GM18858 (cell line): ENCODE results near the gene DPP9.
"Not testable (repeated sequence)": the region's sequence is repeated elsewhere in the genome, so short reads cannot be mapped to it uniquely, and the experiment has no call there.

ENCODE experiments used
- ATAC-seq: cut with Tn5 transposase; IDR thresholded peaks from one replicate; pipeline ENCODE4 v1.9.1; 2021; ENCODE audit not compliant: unreplicated experiment

DPP9 gene

DNA sequence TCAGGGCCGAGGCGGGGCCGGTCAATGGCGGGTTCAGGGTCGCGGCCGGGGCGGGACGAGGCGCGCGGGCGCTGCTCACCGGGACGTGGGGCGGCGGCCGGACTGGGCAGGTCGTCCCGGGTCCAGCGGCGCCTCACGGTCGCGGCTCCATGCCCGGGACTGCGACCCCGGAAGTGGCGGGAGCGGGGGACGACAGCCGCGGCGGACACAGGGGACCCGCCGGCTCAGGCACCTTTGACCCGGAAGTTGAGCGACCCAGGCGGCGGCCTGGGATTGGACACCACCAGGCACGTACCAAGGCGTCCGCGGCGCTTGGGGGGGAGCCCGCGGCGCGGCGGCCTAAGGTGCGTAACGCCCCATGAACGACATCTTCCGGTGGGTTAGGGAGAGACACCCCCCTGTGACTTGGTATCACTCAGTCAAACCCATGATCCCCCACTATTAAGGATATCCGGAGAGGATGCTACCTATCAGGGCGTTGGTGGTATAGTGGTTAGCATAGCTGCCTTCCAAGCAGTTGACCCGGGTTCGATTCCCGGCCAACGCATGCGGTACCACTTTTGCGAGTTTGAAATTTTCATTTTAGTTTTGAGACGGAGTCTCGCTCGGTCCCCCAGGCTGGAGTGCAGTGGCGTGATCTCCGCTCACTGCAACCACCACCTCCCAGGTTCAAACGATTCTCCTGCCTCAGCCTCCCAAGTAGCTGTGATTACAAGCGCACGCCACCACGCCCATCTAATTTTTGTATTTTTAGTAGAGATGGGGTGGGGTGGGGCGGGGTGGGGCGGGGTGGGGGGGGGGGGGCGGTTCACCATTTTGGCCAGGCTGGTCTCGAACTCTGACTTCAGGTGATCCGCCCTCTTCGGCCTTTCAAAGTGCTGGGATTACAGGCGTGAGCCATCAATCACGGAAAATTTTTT is at the start of gene DPP9:
Gene DPP9 (minus strand): TSS at position 248 of the 920 bp plus-strand sequence. CDS start 3,936 bp downstream, outside the sequence.
- ATAC-seq = peak; percentile 77

- no peak for ATAC-seq
These were observed 49.5 kb upstream of the DPP9 start for GRCh38 chr19:4773047-4773640.

GRCh38 chr19:4772566-4772965 is 48.9 kb upstream of the DPP9 start:
- ATAC-seq = no peak

GRCh38 chr19:4768934-4769777 is 45.5 kb upstream of the DPP9 start:
- no peak for ATAC-seq

DNA sequence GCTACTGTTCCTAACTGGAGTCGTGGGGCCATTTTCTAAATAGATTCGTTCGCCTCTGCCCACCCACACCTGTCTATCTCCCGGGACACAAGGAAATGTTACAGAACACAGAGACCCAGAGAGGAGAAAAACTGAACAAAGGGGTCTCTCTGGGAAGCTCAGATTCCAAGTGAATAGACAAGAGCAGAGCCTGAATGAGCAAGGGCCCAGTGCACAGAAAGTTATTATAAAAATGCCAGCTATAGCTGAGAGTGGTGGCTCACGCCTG is 40.7 kb upstream of the DPP9 start:
- ATAC-seq = no peak

DNA sequence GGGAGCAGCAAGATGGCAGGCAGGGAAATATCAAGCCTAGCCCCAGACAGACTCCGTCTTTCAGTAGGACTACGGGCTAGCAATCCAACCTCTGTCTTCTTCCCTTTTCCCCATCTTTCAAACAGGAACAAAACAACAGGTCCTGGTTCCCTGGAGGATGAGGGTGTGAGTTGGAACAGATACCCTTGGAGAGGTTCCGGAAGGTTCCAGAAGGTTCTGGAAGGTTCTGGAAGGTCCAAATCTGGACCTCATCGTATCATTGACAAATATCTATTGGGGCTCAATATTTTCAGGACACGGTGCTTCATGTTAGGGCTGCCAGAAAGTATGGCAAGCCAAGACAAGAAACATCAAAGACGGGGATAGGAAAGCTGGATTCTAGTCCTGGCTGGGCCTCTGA is 39.4 kb upstream of the DPP9 start:
- ATAC-seq = no peak

- ATAC-seq = no peak
These were observed 36.6 kb upstream of the DPP9 start for GRCh38 chr19:4760285-4760650.

DNA sequence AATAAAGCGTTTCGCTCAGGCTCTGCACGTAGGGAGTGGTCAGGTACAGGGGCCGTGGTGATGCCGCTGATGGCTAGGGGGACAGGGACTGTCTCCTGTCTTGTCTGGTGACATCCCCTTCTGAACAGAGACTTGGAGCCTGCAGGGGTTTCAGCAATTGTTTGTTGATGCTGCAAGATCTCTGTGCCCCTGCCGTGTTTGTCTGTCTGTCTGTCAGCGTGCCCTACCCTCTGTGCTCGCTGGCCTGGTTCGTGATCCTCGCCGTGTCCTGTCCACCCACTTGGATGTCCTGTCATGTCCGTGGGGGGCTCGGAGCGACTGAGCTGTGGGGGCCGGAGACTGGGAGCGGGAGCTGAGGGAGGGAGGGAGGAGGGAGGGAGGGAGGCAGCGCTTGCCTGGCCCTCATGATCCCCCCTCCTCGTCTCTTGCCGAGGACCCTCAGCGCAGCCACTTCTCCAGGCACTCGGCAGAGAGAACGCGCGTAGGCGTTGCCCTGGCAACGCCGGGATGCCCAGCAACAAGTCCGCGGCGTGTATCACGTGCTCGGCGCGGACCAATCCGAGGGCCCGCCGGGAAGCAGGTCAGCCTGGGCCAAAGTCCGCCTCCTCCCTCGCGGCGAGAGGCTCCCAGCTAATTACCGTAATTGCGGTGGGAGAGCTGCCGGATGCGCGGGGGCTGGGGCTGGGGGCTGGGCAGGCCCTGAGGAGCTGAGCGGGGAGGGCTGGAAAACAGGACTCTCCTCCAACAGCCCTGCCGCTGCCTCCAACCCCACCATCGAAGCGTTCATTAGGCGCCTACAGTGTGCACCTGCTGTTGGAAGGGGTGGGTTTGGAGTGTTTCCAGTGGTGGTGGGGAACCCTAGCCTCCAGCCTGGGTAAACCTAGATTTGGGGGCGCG is 36.0 kb upstream of the DPP9 start:
- no peak for ATAC-seq

DNA sequence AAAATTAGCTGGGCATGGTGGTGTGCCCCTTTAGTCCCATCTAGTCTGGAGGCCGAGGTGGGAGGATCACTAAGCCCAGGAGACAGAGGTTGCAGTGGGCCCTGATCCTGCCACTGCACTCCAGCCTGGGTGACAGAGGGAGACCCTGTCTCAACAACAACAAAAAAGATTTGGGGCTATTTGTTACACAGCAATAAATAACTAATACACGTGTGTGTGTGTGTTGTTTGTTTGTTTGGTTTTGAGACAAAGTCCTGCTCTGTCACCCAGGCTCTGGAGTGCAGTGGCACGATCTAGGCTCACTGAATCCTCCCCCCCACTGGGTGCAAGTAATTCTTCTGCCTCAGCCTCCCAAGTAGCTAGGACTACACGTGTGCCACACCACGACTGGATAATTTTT is 35.0 kb upstream of the DPP9 start:
- ATAC-seq = no peak

DNA sequence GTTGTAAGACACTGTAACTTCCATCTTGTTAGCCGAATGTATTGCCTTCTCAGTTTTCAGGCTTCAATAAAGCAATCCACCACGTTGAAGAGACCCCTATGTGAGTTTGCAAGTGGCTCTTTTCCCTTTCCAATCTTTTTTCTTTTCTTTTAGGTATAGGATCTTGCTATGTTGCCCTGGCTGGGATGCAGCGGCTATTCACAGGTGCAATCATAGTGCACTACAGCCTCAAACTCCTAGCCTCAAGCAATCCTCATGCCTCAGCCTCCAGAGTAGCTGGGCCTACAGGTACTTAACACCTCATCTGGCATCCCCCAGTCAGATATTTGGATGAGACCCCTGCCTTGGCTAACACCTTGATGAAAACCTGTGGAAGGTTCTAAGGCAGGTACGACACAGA is 34.4 kb upstream of the DPP9 start:
- ATAC-seq = no peak

DNA sequence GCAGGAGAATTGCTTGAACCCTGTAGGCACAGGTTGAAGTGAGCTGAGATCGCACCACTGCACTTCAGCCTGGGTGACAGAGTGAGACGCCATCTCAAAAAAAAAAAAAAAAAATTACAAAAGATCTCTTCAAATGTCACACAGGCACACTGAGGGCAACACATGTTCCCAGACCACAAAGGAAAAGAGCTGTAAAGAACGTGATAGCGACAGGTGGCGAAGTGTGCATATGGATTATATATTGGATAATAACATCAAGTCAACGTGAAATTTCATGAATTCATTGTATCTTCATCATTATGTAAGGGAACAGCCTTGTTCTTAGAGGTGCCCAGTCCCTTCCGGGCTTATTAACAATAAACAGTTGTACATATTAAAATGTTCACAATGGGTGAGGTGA is 31.8 kb upstream of the DPP9 start:
- ATAC-seq = no peak

GRCh38 chr19:4754248-4754647 is 30.6 kb upstream of the DPP9 start:
- no peak for ATAC-seq

DNA sequence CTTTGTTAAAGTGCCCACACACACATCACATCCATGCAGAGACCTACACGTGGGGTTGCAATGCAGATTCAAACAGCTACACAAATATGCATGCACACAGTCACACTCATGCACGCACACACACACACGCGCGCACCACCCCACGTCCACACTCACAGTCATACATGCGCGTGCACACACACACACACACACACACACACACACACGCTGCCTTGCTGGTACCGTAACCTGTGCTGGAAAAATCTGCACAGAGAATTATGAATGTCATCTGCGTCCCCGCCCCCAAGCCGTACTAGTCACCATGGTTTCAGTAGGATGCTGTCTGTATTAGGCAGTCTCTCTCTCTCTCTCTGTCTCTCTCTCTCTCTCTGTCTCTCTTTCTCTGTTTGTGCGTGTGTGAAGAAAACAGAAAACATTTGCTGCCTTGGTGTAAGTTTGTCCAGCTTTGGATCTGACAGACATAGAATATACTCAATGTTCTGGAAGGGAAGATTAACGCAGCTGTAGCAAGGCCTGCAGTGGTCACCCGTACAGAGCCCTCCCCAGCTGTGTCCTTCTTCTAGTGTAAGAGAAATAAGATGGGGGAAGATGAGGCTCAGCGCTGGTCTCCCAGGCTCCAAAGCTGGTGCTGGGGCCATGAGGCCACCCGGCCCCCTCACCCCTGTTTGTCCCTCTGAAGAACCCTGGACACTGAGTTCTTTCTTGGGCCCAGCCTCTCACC is 26.4 kb upstream of the DPP9 start:
- ATAC-seq = no peak

DNA sequence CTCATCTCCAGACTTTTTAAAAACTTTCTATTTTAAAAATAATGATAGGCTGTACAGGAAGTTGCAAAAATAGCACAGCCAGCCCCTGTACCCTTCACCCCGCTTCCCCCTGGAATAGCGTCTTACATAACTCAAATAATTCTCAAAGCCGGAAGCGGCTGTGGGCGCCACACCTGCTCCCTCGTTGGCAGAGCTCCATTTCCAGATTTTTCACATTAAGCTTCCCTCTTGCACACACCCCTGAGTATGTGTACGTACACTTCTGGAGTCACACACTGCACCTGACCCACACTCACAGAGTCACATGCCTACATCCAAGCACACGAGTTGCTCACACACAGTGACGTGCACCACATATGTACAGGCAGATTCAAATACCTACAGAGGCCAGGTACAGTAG is 24.9 kb upstream of the DPP9 start:
- ATAC-seq = no peak

GRCh38 chr19:4748185-4748584 is 24.5 kb upstream of the DPP9 start:
- ATAC-seq = no peak

DNA sequence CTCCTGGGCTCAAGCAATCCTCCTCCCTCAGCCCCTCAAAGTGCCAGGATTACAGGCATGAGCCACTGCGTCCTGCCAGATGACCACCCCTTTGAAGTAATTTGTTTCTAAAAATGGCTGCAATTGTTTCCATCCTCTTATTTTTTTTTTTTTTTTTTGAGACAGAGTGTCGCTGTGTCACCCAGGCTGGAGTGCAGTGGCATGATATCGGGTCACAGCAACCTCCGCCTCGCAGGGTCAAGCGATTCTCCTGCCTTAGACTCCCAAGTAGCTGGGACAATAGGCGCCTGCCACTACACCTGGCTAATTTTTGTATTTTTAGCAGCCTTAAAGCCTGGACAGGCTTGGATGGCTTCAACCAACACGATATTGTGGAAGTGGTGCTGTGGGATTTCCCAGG is 22.3 kb upstream of the DPP9 start:
- no peak for ATAC-seq

GRCh38 chr19:4745175-4745574 is 21.5 kb upstream of the DPP9 start:
- ATAC-seq = not testable (repeated sequence)

- ATAC-seq = no peak
These were observed 21.0 kb upstream of the DPP9 start for GRCh38 chr19:4744451-4745174.
